ENCODE measurements around the gene ZBTB22.
"Not testable (repeated sequence)": the region's sequence is repeated elsewhere in the genome, so short reads cannot be mapped to it uniquely, and the experiment has no call there.

GRCh38 chr6:33275795-33276580 lies 41.6 kb downstream of the ZBTB22 start:
- TF ChIP-seq CTCF (IDR thresholded peaks at IDR 0.05); EZH2 (IDR thresholded peaks at IDR 0.05; ENCODE audit: borderline replicate concordance, insufficient read depth, low read depth, low read length, poor library complexity, severe bottlenecking): not testable (repeated sequence)
